PFSK-1 (cell line): ENCODE measurements around the gene ACOX2. TPM values are rescaled to one million over a fixed set of nuclear protein-coding genes. Genes with fewer than 3 reads are reported as not detected.

ENCODE experiments used
- FOXP2 ChIP-seq: optimal IDR thresholded peaks from 2 replicates; pipeline ENCODE3; 2011; ENCODE audit warnings: borderline replicate concordance, control low read depth, inconsistent platforms; ENCODE audit not compliant: insufficient read depth; ENCODE audit errors: extremely low read length, extremely low read depth
- POLR2AphosphoS5 ChIP-seq: IDR thresholded peaks from 2 replicates; pipeline ENCODE4 v1.6.1; 2012; ENCODE audit warnings: low read depth, mild to moderate bottlenecking, control low read depth, low read length, moderate library complexity
- SIN3A ChIP-seq: IDR thresholded peaks from 2 replicates; pipeline ENCODE4 v1.6.1; 2012; ENCODE audit warnings: mild to moderate bottlenecking, low read length, moderate library complexity, borderline replicate concordance; ENCODE audit not compliant: insufficient read depth
- TAF1 ChIP-seq: IDR thresholded peaks from 2 replicates; pipeline ENCODE4 v1.6.1; 2012; ENCODE audit warnings: low read length, control low read depth, borderline replicate concordance; ENCODE audit not compliant: insufficient read depth
- polyA plus RNA-seq: library from polyadenylated mRNA; unstranded; fragments of >200 nt; gene quantifications from one replicate; pipeline ENCODE4 v1.2.1, GENCODE V29; 2012; ENCODE audit warnings: low read depth, missing spikeins; ENCODE audit not compliant: insufficient read length
- TF ChIP-seq, protein P1 (sequence below), 2 experiments: IDR thresholded peaks; 2 replicates each; pipeline versions ENCODE4 v1.6.1 to v1.8.0; 2011 to 2012; ENCODE audit warnings: low read depth in 2 of 2, low read length in 2 of 2, control low read depth in 1 of 2, inconsistent platforms in 1 of 2, mild to moderate bottlenecking in 1 of 2, moderate library complexity in 1 of 2; ENCODE audit not compliant: insufficient read depth in 1 of 2

The ACOX2 gene
- 81.3 TPM for polyA plus RNA-seq

DNA sequence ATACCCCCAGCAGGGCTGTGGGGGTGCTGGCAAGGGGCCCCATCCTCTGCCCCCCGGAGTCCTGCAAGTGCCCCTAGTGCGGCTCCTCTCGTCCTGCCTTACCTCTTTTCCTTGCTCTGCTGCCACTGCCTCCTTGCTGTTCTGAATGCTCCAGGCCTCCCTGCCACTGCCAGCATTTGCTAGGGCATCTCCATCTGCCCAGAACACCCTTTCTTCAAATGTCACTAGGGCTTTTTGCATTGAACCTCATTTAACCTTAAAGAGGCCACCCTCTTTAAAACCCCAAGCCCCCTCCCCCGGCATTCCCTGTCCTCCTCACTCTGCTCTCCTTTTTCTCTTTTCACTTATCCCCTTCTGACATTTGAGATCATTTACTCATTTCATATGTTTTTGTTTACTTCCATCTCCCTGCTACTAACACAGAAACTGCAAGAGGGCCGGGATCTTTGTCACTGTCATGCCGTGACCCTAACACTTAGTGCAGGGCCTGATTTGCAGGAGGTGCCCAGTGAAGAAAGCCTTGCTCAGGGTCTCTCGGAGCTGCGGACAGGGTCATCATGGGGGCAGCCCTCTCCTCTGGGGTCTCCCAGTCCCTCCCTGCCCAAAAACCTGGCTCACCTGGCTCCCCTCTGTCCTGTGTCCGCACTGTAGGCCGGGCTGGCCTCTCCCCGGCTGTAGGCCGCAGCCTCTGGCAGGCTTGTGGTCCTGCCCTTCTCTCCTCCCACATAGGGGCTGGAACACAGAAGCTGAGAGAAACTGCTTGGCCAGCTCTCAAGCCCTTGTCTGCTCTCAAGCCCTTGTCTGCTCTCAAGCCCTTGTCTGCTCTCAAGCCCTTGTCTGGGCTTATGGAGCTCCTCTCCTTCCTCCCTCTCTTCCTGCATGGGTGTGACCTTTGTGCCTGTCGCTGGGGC lies at the start of gene ACOX2:
Gene ACOX2, minus strand, starts transcription at position 690 of the 911 bp plus-strand sequence. CDS start 2,084 bp downstream, outside the sequence.
- TF ChIP-seq SIN3A (no peak), TAF1 (no peak), POLR2AphosphoS5 (peak; percentile 62; the same call in 1 of the 2 replicates)
- TF ChIP-seq, protein P1, sequence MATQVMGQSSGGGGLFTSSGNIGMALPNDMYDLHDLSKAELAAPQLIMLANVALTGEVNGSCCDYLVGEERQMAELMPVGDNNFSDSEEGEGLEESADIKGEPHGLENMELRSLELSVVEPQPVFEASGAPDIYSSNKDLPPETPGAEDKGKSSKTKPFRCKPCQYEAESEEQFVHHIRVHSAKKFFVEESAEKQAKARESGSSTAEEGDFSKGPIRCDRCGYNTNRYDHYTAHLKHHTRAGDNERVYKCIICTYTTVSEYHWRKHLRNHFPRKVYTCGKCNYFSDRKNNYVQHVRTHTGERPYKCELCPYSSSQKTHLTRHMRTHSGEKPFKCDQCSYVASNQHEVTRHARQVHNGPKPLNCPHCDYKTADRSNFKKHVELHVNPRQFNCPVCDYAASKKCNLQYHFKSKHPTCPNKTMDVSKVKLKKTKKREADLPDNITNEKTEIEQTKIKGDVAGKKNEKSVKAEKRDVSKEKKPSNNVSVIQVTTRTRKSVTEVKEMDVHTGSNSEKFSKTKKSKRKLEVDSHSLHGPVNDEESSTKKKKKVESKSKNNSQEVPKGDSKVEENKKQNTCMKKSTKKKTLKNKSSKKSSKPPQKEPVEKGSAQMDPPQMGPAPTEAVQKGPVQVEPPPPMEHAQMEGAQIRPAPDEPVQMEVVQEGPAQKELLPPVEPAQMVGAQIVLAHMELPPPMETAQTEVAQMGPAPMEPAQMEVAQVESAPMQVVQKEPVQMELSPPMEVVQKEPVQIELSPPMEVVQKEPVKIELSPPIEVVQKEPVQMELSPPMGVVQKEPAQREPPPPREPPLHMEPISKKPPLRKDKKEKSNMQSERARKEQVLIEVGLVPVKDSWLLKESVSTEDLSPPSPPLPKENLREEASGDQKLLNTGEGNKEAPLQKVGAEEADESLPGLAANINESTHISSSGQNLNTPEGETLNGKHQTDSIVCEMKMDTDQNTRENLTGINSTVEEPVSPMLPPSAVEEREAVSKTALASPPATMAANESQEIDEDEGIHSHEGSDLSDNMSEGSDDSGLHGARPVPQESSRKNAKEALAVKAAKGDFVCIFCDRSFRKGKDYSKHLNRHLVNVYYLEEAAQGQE (IDR thresholded peaks at IDR 0.05; ENCODE audit: insufficient read depth in 1 of 2, low read depth in 2 of 2, low read length in 2 of 2): no peak

DNA sequence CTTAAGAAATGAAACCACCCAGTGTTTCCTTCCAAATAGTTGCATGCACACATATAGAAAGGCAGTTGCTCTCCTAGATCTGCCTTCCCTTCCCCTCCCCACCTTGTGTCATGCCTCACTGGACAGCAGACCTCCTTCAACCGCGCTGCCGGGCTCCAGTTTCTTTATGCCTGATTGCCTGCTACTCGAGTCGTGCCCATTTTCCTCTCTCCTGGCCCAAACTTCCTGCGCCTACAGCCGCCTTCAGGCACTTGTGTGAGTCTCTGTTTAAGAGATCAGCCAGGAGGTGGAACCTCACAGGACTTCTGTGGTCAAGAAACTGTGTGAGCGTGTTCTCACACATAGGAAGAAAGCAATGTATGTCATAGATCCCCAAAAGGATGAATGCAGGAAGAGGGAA lies 49.0 kb upstream of the ACOX2 start:
- no peak for TF ChIP-seq SIN3A
- TF ChIP-seq, protein P1 (IDR thresholded peaks at IDR 0.05; ENCODE audit: insufficient read depth in 1 of 2, low read depth in 2 of 2, low read length in 2 of 2): peak in 1 of 2 experiments; percentile 40; a peak in 1 of 4 replicates

DNA sequence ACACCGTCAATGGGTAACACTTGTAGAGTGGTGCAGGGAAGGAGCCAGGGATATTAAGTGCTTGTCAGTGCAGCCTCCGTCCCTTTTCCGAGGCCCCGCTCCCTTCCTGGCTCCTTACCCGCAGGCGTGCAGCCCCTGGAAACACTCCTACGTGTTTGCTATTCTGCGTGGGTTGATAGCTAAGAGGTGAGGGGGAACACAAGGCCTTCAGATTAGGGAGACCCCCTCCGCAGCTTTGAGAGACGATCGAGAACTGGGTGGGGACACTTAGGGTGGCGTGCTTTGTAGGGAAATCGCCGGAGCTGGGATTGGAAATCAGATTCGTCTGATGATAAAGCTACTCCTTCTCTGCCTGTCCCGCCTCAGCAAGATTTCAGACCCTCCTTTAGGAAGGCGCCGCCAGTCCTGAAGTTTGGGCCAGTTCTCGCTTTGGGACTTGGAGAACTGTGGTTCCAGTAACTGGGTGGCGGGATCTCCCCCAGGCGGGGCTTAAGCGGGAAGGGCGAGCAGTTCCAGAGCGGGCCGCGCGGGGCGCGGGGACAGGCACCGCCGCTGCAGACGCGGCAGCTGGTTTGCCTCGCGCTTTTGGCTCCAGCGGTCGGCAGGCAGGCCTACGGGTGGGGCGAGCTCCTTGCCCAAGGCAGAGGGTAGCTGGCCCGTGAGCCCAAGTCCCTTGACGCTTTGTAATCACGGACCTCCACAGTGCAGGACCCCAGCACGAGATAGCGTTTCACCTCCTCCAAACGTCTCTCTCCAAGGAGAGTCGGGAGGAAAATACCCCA lies 48.2 kb upstream of the ACOX2 start:
- TF ChIP-seq POLR2AphosphoS5 (no peak), FOXP2 (no peak), TAF1 (no peak)
- TF ChIP-seq, protein P1 (IDR thresholded peaks at IDR 0.05; ENCODE audit: insufficient read depth in 1 of 2, low read depth in 2 of 2, low read length in 2 of 2): 0 out of 4 replicates have a peak, but pooled peaks of 1 of the 2 experiments have one; percentile 27

DNA sequence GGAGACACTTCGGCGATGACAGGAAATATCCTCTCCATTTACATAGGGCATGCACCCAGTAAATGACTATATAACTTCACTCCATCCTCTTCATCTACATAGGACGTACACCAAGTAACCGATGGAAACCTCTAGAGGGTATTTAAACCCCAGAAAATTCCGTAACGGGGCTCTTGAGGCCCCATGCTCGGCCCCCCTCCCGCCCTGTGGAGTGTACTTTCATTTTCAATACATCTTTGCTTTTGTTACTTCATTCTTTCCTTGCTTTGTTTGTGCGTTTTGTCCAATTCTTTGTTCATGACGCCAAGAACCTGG lies 47.7 kb upstream of the ACOX2 start:
- TF ChIP-seq TAF1: no peak
- no peak for TF ChIP-seq FOXP2
- TF ChIP-seq, protein P1 (IDR thresholded peaks at IDR 0.05; ENCODE audit: insufficient read depth in 1 of 2, low read depth in 2 of 2, low read length in 2 of 2): no peak
- no peak for TF ChIP-seq SIN3A
- TF ChIP-seq POLR2AphosphoS5: no peak
